NCI-H510A (cell line): ENCODE data around the gene ZACN.
"Not testable (repeated sequence)": the region's sequence is repeated elsewhere in the genome, so short reads cannot be mapped to it uniquely, and the experiment has no call there.

Source experiments
- DNase-seq: peaks from one replicate; lab custom pipeline; 2025; lab: John Stamatoyannopoulos, UW

Gene ZACN

GRCh38 chr17:76078860-76079534 lies at the start of gene ZACN:
ZACN (plus strand) TSS chr17:76079182; CDS start chr17:76079265, 83 bp downstream.
- DNase-seq = no peak

GRCh38 chr17:76032073-76032779 lies 46.8 kb upstream of the ZACN start:
- DNase-seq = no peak

GRCh38 chr17:76032780-76033108 lies 46.2 kb upstream of the ZACN start:
- no peak for DNase-seq

- no peak for DNase-seq
These were observed 45.8 kb upstream of the ZACN start for GRCh38 chr17:76033139-76033538.

GRCh38 chr17:76034428-76035350 lies 44.3 kb upstream of the ZACN start:
- no peak for DNase-seq

GRCh38 chr17:76036497-76037261 lies 42.3 kb upstream of the ZACN start:
- DNase-seq = no peak

- DNase-seq = no peak
These were observed 40.9 kb upstream of the ZACN start for GRCh38 chr17:76038050-76038449.

- no peak for DNase-seq
These were observed 39.9 kb upstream of the ZACN start for GRCh38 chr17:76039121-76039520.

GRCh38 chr17:76040376-76040775 lies 38.6 kb upstream of the ZACN start:
- DNase-seq = no peak

GRCh38 chr17:76042868-76043267 lies 36.1 kb upstream of the ZACN start:
- DNase-seq = not testable (repeated sequence)

GRCh38 chr17:76044475-76045007 lies 34.4 kb upstream of the ZACN start:
- not testable (repeated sequence) for DNase-seq

GRCh38 chr17:76046064-76046463 lies 32.9 kb upstream of the ZACN start:
- DNase-seq = no peak

- DNase-seq = no peak
These were observed 30.9 kb upstream of the ZACN start for GRCh38 chr17:76048025-76048605.

GRCh38 chr17:76048711-76049110 lies 30.3 kb upstream of the ZACN start:
- DNase-seq = no peak

- no peak for DNase-seq
These were observed 29.7 kb upstream of the ZACN start for GRCh38 chr17:76049239-76049638.

GRCh38 chr17:76049836-76050537 lies 29.0 kb upstream of the ZACN start:
- no peak for DNase-seq

GRCh38 chr17:76050538-76051467 lies 28.2 kb upstream of the ZACN start:
- DNase-seq = no peak

GRCh38 chr17:76051561-76051960 lies 27.4 kb upstream of the ZACN start:
- no peak for DNase-seq
